NCI-H2171 (cell line): ENCODE measurements around the gene TLR10.

Experiments used
- DNase-seq: peaks from one replicate; lab custom pipeline; 2025; lab: John Stamatoyannopoulos, UW

The TLR10 gene

DNA sequence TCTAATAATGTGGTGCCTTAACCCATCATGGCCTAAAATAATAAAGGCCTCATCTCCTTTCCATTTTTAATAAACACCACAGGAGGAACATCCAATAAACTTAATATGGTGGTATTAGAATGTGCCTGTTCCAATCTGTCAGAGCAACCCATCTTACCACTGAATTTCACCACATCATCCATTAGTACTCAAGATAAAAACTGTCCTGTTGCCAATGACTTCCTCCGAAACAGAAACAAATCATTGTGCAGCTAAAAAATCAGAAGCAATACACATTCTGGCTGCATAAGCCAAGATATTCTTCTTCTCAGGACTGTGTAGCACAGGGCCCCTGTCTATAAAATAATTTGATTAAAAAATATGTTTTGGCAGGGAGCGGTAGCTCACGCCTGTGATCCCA, 18.5 kb downstream of the TLR10 start:
- no peak for DNase-seq

DNA sequence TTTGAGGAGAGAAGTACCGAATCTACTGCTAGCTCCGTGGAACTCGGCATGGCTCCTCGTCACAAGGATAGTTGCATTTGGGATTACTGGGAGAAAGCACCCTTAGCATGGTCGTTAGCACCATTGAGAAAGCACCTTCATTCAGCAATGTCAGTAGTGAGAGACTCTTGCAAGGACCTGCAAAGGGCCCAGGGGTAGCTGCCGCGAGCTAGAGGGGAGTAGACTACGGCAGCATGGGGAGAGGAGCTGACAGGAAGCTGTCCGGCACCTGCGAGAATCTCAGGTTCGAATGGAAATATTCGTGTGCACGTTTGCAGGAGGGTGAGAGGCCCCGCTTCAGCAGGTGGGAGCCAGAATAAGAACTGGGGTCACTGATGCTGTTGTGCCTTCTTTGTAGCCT, 20.2 kb downstream of the TLR10 start:
- no peak for DNase-seq

DNA sequence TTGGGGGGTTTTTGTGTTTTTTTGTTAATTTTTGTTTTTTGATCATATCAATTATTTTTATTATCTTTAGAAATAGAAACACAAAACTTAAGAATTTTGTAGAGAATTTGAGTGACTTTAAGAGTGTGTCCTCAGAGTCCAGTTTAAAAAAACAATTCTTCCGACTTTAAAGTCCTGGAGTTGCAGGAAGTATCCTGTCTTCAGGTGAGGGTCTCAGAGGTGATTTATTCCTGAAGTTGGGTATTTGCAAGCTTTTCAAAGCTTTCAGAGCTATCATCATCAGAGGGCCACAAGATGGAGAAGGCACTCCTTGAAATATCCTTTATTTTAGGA, 23.0 kb downstream of the TLR10 start:
- DNase-seq: no peak

DNA sequence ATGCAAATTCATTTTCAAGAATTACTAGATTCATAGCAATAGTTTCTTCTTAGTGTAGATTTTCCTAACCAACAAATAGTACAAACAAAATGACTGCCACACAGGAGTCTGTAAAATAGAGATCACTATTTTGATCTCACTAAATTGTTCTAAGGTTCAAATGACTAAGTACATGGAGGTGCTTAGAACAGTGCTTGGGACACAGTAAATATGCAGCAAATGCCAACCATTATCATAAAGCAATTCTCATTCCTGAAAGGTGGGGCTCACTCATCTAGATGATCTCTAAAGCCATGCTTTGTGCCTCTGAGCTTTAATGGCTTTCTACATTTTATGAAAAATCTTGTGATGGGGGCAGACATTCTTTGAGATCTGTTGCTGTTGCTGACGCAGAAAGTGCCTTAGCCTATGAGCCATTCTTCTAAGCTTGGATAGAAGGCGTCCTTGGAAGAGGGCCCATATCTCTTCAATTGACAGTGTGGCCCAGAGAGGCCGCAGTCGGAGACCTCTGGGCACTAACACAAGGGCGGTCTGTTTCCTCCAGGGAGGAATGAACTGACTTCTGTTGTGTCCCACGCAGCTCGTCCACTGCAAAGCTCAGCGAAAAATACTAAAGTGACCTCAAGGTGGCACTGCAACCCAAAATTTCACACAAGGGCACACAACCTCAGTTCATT, 23.5 kb downstream of the TLR10 start:
- DNase-seq: no peak

DNA sequence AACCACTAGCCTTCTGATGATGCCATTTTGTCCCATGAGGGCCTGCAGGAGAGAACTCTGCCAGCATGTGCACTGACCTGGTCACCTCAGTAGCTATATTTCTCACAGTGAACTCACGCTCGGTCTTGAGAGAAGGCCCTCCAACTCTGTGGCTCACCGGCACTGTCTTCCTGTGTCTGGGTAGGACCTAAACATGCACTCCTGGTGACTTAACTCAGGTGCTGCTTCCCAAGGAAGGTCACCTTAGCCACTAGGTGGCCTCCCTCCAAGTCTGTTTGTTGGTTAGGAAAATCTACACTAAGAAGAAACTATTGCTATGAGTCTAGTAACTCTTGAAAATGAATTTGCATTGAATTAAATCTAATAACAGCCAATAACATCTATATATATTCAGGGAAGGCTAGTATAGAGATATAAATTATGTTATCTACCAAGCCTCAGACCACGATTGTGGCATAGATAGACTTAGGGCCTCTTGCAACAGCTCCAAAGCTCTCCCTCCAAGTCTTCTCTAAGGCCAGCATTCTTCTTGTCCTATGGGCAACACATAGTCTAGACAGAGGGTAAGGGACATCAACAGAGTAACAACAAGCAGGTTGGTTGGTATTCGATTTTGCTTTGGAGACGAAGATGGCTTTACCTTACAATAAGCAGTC, 24.7 kb downstream of the TLR10 start:
- DNase-seq: no peak

DNA sequence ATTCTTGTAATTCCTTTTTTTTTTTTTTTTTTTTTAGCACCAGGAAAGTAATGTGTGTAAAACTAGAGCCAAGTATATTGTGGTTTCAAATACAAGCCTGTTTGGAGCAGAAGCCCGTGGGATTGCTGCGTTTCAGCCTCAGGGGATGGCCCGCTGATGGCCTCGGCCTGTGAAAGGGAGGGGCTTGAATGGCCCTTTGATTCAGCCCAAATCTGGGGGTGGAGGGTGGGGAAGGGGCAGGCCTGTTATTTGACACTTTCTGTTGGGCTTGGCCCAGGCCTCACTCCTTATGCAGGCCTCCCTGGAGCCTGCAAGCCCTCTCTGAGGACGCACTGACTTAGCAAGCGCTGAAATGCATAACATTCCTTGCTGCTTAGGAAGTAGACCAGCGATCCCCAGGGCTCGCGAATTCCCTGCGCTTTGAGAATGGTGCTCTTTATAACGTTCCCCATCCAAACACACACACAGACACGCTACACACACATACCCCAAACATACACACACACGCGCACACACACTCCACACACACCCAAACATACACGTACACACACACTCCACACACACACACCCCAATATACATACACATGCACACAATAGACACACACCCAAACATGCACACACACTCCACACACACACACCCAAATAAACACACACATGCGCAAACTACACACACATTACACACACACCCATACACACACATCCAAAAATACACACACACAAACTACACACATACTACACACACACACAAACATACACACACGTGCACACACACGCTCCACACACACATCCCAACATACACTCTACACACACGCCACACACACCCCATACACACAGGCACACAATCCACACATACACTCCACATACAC, 29.6 kb downstream of the TLR10 start:
- DNase-seq: peak; percentile 11

DNA sequence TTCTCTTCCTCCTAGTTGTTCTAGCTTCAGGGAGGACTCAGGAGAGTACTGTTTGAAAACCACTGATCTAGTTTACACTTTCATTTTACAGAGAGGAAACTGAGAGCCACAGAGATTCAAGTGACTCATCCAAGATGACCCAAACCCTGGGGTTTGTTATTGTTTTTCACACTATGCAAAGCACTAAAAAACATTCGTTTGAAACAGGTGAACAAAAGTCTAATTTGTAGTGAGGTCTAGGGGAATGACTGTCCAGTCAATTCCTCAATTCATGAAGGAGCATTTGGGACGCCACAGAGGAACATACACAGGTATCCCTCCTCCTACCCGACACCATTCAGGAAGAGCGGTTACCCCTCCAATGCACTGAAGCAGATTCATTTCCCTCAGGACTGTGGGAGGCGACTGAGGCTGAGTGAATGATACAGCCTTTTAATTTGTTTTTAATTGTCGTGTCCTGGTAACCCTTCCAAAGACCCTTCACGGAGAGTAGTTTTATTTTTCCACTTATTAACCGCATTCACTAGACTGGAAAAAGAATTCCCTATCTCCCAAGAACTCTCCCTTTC, 30.3 kb downstream of the TLR10 start:
- no peak for DNase-seq

DNA sequence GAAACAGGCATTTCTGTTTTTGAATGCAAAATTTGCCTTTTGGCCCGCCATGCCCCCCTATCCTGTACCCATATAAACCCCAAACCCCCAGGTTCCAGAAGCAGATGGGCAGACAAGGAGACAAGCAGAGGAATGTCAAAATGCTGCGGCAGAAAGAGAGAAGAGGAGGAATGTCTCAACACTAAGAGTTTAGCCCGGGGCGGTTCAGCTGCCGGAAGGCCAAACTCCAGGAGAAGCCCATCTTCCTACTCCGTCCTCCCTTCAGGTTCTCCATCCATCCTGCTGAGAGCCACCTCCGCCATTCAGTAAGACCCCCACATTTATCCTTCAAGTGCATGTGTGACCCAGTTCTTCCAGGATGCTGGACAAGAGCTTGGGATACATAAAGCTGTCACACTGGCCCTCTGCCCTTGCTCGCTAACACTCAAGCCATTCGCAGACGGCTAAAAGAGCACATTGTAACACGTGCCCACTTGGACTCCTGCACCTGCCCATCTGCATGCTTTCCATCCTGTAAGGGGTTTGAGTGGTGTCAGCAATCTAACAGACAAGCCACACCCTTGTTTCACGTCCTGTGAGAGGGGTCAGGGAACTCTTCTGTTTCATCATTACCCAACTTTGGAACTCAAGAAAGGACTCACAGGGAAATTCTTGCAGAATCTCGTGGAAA, 31.3 kb downstream of the TLR10 start:
- DNase-seq: no peak

DNA sequence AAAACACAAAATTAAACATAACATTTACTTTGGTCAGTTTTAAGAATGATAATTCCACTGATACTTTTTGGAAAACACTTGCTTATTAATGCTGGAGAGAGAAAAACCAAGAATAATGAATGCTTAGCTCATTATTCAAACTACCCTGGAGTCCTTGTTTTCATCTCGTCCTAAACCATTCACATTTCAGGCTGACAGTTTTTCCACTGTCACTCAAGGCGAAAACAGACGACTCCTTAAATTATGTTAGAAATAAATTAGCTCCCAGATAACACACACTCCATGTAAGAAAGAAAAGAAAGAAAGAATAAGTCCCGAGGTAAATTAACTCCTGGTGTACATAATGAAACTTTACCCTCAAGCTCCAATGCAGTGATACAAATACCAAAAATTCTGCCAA, 33.5 kb downstream of the TLR10 start:
- no peak for DNase-seq

DNA sequence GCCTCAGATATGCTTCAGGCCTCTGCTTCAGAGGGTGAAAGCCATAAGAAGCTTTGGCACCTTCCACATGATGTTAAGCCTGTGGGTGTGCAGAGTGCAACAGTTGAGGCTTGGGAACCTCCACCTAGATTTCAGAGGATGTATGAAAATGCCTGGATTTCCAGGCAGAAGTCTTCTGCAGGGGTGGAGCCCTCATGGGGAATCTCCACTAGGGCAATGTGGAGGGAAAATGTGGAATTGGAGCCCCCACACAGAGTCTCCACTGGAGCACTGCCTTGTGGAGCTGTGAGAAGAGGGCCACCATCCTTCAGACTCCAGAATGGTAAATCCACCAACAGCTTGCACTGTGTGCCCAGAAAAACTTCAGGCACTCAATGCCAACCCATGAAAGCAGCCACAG, 35.2 kb downstream of the TLR10 start:
- DNase-seq: no peak

DNA sequence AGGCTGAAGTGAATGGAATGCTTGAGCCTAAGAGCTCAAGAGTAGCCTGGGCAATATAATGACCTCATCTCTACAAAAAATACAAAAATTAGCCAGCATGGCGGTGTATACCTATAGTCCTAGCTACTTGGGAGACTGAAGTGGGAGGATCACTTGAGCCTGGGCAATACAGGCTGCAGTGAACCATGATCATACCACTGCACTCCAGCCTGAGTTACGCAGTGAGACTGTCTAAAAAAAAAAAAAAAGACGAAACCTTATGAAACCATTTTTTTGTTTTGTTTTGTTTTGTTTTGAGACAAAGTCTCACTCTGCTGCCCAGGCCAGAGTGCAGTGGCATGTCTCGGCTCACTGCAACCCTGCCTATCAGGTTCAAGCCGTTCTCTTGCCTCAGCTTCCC, 36.9 kb downstream of the TLR10 start:
- DNase-seq: no peak

DNA sequence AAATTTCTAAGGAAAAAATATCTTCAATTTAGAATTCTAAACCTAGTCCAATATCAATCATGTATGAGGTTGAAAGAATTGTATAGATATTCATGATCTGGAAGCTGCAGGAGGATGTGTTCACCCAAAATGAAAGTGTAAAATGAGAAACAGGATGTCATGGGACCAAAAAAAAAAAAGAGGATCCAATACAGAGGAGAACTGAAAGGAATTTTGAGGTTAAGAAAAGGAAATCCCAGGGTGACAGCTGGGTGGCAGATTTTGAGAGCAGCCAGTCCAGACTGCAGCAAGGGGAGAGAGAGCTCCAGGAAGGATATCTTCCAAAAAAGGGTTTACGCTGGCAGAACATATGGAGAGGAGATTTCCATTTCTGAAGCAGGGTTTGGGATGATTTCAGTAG, 38.9 kb downstream of the TLR10 start:
- DNase-seq: peak; percentile 21

DNA sequence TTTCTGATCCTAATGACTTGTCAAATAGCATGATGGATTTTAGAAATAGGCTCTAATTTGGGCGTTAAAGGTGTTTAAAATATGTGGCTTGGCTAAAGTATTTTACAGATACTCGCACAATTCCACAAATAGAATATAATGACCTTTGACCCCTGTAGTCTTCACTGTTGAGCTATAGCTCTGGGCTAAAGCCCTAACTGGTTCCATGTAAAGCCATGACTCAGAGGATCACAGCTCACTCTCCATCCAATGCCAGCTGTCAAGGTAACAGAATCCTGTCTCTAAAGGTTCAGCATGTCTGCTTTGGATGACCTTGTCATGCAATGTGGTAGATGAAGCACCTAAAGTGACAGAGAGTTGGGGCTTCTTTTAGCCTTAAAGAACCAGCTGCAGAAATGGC, 42.5 kb downstream of the TLR10 start:
- DNase-seq: no peak

DNA sequence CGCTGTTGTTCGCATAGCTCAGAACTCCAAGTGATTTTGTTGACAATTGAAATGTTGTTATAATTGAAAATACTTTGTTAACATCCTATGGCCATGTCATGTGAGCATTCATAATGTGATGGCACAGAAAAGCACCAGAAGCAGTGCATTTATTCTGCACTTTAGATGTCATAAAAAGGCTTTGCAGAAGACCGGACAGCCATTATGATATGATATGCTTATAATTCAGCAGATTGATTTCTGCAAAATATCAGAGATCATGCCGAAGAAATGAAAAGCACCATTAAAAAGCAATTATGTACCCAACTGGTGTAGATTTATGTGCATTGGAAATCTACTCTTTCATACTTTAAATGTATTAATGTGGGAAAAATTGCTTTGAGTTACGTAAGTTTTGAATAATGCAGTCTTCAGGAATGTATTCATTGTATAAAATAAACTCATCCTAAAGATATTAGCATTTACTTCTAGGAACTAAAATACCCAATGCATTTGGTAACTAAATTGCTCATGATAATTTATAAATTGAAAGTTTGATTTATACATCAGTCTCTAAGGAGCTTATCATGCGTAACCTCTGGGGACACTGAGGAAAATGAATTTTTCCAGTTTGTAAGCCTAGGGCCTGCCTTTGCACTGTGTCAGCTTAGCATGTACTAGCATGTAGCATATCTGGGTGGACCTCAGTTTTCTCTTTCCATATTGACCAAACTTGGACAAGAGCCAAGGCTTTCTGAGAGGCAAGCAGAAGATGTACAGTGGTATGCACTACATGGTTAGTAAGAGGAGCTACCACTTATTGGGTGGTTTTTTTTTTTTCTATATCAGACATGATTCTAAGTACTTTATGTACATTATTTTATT, 43.6 kb downstream of the TLR10 start:
- DNase-seq: no peak

DNA sequence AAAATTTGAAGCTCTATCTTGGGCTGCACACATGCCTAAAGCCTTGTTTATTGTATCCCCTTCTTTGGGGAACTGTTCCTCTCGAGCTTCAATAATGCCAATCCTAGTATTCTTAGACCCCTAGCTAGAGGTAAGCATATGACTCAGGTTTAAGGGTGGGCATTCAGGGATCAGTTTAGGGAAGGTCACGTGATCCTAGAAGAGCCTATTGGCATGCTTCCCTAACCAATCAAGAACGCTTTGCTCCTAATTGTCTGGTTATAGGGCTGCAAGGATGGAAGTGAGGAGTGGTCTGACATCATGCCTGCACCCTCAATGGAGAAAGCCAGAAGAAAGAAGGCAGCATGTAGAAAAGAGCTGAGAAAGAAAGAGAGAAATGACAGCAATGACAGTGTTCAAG, 46.9 kb downstream of the TLR10 start:
- DNase-seq: no peak

DNA sequence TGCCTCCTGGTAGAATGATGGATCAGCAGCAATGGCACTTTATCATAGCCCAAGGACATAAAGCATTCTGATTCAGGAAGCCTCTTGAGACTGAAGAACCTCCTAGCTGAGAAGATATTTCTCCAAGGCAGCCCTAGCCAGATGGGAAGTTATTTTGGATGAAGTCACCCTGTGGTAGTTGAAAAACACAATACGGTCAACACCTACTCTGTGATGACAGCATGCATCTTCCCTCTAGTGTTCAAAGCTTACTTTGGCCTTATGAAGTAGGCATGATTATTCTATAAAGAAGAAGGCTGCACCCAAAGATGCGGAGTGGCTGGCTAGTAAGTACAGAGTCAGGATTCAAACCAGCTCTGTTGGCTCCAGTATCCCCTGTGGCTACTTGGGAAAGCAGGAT, 47.9 kb downstream of the TLR10 start:
- no peak for DNase-seq

DNA sequence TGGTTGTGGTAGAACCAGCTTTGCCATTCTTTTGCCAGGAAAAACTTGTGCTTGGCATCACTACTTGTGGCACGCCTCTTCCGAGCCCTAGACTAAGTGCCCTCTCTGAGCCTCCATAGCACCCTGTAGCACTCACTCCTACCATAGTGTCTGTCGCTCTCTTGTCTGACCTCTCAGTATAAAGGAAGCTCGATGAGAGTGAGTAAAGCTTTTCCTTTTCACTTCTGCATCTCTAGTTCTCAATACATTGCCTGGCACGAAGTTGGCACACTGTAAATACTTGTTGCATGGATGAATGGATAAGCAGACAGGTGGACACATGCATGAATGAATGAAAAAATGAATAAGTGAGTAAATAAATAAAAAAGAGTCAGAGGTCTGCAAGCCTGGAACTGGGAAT, 48.3 kb downstream of the TLR10 start:
- DNase-seq: no peak

DNA sequence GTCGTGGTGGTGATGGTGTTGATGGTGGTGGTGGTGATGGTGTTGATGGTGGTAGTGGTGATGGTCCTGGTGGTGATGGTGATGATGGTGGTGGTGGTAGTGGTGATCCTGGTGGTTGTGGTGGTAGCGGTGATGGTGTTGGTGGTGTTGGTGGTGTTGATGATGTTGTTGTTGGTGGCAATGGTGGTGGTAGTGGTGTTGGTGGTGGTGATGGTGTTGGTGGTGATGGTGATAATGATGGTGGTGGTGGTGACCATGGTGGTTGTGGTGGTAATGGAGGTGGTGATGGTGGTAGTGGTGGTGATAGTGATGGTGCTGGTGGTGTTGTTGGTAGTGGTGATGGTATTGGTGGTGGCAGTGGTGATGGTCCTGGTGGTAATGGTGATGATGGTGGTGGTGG, 49.1 kb downstream of the TLR10 start:
- DNase-seq: no peak

DNA sequence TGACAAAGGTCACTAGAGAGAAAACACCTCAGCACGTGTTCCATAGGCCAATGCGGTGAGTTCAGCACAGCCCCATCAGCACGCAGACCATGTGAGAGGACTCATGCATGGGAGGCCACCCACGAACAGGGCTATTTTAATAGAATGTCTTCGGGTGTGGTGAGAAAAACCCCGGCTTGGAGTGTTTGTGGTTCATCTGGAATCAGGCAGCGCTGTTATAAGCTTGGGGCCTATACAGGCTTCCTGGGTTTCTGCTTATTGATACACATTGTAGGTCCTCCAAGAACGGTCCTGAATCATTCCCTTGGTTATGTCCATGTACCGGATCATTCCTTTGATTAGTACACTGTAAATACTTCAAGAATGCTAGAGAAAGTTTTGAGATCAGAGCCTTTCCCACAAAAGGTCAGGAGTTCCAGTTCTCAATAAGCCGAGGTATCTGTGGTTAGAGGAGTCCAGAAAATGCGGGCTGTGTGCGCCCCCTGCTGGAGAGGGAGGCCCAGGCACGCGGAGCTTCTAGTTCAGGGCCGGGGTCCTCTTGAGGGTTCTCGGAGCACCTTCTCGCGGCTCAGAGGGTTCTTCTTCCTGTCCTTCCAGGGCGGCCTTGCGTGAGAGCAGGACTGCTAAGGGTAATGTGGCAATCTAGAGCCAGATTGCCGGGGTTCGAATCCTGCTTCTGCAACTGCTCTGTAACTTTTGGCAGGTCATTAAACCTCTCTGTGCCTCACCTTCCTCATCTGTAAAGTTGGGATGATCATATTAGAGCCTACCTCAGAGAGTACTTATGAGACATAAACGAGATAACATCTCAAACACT, 51.8 kb downstream of the TLR10 start:
- no peak for DNase-seq

DNA sequence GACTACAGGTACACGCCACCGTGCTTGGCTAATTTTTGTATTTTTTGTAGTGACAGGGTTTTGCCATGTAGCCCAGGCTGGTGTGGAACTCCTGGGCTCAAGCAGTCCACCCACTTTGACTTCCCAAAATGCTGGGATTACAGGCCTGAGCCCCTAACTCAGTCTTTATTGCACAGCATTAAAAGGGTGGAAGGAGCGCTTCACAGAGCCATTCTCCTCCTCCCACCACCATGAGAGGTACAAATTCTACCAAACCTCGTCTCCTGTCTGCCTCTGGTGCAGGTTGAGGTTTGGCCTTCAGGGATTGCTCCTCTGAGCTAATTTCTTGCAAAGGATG, 52.3 kb downstream of the TLR10 start:
- no peak for DNase-seq
